ENCODE measurements around the gene CTPS1. TPM values are rescaled to one million over a fixed set of nuclear protein-coding genes. Genes with fewer than 3 reads are reported as not detected.
A peak's percentile ranks its signal among the peaks of the same experiment; 100 is the strongest.

Gene CTPS1
- 10 to 100 TPM; 14.1 to 25.5 TPM for total RNA-seq

- intact Hi-C loops (cut with DNase I), result no loop called here
- H3K9me3 ChIP-seq, result no peaks in the 10 kb centered on the region
- H3K36me3 ChIP-seq, result no peaks in the 10 kb centered on the region
- H3K27ac ChIP-seq, result peak within 1 kb of the TSS; percentile 81
- TF ChIP-seq CTCF (IDR thresholded peaks at IDR 0.05), result no peak
- DNase-seq, result peak; percentile 96
- peak within 1 kb of the TSS; percentile 84 to 91 for H3K9ac ChIP-seq (ENCODE audit: low read depth in 2 of 2, low read length in 2 of 2)
- H3K4me1 ChIP-seq, result no peaks in the 10 kb centered on the region
- no peaks in the 10 kb centered on the region for H3K27me3 ChIP-seq
- peak within 1 kb of the TSS; percentile 92 for H3K4me3 ChIP-seq
Observed at GRCh38 chr1:40979241-40980067, at the start of gene CTPS1. Gene CTPS1 (plus strand): TSS chr1:40979696. CDS start chr1:40983291, 3,595 bp downstream.

GRCh38 chr1:40930174-40930964 lies 49.1 kb upstream of the CTPS1 start:
- DNase-seq, result no peak

GRCh38 chr1:40931601-40932000 lies 47.9 kb upstream of the CTPS1 start:
- intact Hi-C loops (cut with DNase I), result no loop called here
- Histone ChIP-seq H3K4me3 (no peak overlapping the region), H3K27me3 (no peaks in the 10 kb centered on the region), H3K27ac (no peak overlapping the region), H3K9me3 (no peaks in the 10 kb centered on the region), H3K4me1 (no peaks in the 10 kb centered on the region), H3K36me3 (no peaks in the 10 kb centered on the region), H3K9ac (ENCODE audit: low read depth in 2 of 2, low read length in 2 of 2) (no peak overlapping the region)
- DNase-seq, result no peak
- no peak for TF ChIP-seq CTCF (IDR thresholded peaks at IDR 0.05)

More at GRCh38 chr1:40930174-40930964, 49.1 kb upstream of the CTPS1 start:
- H3K4me1 ChIP-seq, result no peaks in the 10 kb centered on the region
- H3K27ac ChIP-seq, result no peak overlapping the region
- no peak overlapping the region for H3K9ac ChIP-seq (ENCODE audit: low read depth in 2 of 2, low read length in 2 of 2)
- no peak overlapping the region for H3K4me3 ChIP-seq
- intact Hi-C loops (cut with DNase I), result no loop called here
- no peaks in the 10 kb centered on the region for H3K9me3 ChIP-seq
- no peaks in the 10 kb centered on the region for H3K36me3 ChIP-seq
- no peak for TF ChIP-seq CTCF (IDR thresholded peaks at IDR 0.05)
- H3K27me3 ChIP-seq, result no peaks in the 10 kb centered on the region

GRCh38 chr1:40932006-40932405 lies 47.5 kb upstream of the CTPS1 start:
- Histone ChIP-seq H3K9me3 (no peaks in the 10 kb centered on the region), H3K4me3 (no peak overlapping the region), H3K4me1 (no peaks in the 10 kb centered on the region), H3K27ac (no peak overlapping the region), H3K36me3 (no peaks in the 10 kb centered on the region), H3K27me3 (no peaks in the 10 kb centered on the region), H3K9ac (ENCODE audit: low read depth in 2 of 2, low read length in 2 of 2) (no peak overlapping the region)
- TF ChIP-seq CTCF (IDR thresholded peaks at IDR 0.05), result no peak
- intact Hi-C loops (cut with DNase I), result no loop called here
- DNase-seq, result no peak

- Histone ChIP-seq H3K4me3 (no peak overlapping the region), H3K27ac (no peak overlapping the region), H3K36me3 (no peaks in the 10 kb centered on the region), H3K27me3 (no peaks in the 10 kb centered on the region), H3K9ac (ENCODE audit: low read depth in 2 of 2, low read length in 2 of 2) (no peak overlapping the region), H3K4me1 (no peaks in the 10 kb centered on the region), H3K9me3 (no peaks in the 10 kb centered on the region)
- intact Hi-C loops (cut with DNase I), result no loop called here
- TF ChIP-seq CTCF (IDR thresholded peaks at IDR 0.05), result no peak
- DNase-seq, result no peak
Observed at GRCh38 chr1:40936931-40937339, 42.6 kb upstream of the CTPS1 start.

Data from colonic mucosa (tissue), 4 donors.